HFF-Myc (cell line): ENCODE measurements around the gene CXCR4.

ENCODE experiments used
- DNase-seq: peaks from one replicate; pipeline ENCODE4 v3.0.0-alpha.2; 2011; ENCODE audit warnings: low read depth; ENCODE audit errors: extremely low read depth
- H3K4me3 ChIP-seq: replicated peaks from 2 replicates; pipeline ENCODE4 v1.5.1; 2011; ENCODE audit warnings: low read depth, mild to moderate bottlenecking, control low read depth, low read length
- TF ChIP-seq, protein P1 (sequence below): IDR thresholded peaks from 2 replicates; pipeline ENCODE4 v1.5.1; 2012; ENCODE audit warnings: mild to moderate bottlenecking, low read depth, low read length, control low read depth; ENCODE audit errors: missing control alignments

CXCR4 gene

DNA sequence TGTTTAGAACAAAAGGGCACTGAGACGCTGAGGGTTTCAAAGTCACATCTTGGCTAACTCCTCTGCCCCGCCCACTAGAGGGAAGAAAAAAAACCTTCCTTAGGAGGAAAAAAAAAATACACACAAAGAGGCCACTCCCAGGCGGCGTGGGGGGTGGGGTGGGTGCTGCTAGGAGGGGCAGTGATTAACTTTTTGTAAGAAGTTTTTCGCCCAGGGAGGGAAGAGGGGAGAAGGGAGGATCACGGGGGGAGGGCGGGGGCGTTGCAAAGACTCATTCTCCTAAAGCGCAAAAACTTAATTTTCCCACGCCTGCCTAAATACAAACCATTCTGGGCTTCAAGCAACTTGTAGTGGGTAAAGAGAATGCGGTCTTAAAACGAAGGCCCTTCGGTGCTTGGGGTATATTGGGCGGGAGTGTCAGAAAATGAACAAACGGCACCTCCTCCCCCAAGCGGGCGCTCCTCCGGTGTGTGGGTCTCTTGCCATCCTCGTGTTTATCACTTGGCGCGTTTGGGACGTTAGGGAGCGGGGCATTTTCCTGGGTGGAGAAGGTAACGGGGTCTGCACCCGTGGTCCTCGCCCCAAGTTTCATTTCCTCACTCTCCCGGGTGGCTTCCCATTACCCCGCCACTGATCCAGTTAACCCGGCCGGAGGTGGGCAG is 1.7 kb downstream of the CXCR4 start:
- no peak for DNase-seq
- TF ChIP-seq, protein P1, sequence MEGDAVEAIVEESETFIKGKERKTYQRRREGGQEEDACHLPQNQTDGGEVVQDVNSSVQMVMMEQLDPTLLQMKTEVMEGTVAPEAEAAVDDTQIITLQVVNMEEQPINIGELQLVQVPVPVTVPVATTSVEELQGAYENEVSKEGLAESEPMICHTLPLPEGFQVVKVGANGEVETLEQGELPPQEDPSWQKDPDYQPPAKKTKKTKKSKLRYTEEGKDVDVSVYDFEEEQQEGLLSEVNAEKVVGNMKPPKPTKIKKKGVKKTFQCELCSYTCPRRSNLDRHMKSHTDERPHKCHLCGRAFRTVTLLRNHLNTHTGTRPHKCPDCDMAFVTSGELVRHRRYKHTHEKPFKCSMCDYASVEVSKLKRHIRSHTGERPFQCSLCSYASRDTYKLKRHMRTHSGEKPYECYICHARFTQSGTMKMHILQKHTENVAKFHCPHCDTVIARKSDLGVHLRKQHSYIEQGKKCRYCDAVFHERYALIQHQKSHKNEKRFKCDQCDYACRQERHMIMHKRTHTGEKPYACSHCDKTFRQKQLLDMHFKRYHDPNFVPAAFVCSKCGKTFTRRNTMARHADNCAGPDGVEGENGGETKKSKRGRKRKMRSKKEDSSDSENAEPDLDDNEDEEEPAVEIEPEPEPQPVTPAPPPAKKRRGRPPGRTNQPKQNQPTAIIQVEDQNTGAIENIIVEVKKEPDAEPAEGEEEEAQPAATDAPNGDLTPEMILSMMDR: no peak
- H3K4me3 ChIP-seq: no peak overlapping the region

DNA sequence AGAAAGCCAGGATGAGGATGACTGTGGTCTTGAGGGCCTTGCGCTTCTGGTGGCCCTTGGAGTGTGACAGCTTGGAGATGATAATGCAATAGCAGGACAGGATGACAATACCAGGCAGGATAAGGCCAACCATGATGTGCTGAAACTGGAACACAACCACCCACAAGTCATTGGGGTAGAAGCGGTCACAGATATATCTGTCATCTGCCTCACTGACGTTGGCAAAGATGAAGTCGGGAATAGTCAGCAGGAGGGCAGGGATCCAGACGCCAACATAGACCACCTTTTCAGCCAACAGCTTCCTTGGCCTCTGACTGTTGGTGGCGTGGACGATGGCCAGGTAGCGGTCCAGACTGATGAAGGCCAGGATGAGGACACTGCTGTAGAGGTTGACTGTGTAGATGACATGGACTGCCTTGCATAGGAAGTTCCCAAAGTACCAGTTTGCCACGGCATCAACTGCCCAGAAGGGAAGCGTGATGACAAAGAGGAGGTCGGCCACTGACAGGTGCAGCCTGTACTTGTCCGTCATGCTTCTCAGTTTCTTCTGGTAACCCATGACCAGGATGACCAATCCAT is 2.7 kb downstream of the CXCR4 start:
- TF ChIP-seq, protein P1: no peak
- DNase-seq: no peak
- no peak overlapping the region for H3K4me3 ChIP-seq

DNA sequence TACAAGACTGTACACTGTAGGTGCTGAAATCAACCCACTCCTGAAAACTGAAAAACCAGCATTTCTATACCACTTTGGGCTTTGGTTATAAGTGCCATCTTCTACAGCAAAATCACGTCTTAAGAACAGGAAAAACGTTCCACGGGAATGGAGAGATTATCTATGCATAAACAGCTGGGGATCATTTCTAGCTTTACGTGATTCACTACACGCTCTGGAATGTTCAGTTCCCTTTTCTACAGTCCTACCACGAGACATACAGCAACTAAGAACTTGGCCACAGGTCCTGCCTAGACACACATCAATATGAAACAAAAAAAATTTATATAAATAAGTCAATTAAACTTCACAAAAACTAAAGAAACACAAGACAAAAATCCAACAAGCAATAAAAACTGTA is 3.6 kb downstream of the CXCR4 start:
- TF ChIP-seq, protein P1: no peak
- no peak for DNase-seq
- H3K4me3 ChIP-seq: no peak overlapping the region

DNA sequence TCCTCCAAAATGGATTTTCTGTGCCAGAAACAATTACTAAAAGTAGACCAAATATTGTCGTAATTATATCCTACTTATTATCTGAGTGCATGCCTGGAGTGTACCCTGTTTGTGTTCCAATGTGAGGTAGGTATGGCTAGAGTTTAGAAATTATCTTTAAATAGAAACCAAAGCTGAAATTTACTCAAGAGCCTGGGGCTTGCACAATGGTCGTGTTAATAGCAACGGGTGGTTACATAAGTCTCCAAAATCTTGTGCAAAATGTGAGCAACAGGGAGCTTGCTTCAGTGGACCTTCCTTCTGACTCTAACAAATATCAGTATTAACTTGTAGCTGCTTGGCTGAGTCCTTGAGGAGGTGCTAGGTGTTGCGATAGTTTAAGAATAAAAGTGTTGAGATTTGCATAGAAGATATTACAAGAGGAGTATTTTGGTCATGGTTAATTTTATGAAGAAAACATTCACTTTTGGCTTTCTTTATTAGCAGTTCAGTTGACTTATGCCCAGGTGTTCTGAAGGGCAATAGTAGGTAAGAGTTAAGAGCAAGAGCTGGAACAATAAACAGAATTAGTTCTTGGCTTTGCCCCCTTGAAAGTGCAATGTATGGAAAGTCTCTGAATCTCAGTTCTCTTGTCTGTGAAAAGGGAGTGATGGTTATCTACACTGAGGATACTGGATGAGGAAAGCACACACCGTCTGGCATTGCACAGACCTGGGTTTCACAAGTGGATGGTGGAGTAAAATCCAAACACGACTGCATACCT is 4.6 kb downstream of the CXCR4 start:
- H3K4me3 ChIP-seq: no peak overlapping the region
- DNase-seq: no peak
- TF ChIP-seq, protein P1: no peak

DNA sequence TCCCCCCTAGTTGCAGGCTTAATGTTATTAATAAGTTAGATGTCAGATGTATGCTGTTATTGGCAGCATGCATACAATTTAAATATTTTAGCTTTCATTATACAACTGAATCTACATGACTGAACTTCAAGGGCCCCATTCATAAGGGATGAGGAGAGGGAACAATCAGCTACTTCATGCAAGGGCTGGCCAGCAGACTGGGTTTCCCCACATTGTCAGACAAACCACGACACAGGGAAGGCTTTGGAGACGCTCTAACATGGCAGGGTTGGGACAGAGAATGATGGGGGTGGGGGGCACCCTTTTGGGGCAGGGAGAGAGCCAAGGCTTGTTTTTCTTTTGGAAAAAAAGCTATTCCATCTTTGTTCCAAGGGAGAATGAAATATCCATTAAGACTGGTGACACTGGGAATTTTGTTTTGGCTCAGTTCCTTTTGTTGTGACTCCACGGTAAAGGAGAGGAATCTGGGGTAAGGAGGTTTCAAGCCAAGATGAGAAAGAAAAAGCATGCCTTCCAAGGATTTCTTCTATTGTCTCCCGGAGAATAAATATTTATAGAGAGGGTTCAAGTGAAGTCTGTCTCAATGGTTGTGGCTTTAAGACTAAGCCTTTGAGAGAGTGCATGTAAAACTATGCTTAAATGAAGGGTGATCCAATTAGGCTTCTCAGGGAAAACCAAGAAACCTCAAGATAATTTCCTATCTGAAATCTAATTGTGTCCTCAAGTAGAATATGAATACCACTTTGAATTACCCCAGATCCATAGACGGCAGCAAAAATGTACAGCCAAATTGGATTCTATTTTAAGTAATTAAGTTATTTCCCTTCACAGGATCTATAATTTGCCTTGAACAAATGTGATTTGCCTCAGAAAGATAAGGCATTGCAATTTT is 5.4 kb downstream of the CXCR4 start:
- H3K4me3 ChIP-seq: no peak overlapping the region
- no peak for DNase-seq
- TF ChIP-seq, protein P1: no peak

DNA sequence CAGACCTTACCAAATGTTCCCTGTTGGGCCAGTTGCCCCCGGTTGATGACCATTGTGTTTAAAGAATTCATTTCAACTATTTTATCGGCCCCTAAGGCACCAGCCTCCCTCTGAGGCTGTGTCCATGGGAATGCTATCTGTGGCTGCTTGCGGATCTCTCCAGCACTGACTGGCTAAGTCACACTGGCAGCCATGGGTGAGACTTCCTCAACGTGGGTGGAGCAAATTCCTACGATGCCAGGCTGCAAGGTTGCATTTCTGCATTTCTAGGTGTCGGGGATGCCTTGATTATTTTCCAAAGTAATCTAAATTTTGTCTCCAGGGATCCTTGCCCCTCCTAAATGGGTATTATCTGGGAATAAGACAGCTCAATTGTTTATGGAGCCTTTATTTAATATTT is 6.2 kb downstream of the CXCR4 start:
- H3K4me3 ChIP-seq: no peak overlapping the region
- no peak for DNase-seq
- TF ChIP-seq, protein P1: no peak
